ENCODE measurements around the gene DNMT1.
"Not testable (repeated sequence)": the region's sequence is repeated elsewhere in the genome, so short reads cannot be mapped to it uniquely, and the experiment has no call there.

The DNMT1 gene

DNA sequence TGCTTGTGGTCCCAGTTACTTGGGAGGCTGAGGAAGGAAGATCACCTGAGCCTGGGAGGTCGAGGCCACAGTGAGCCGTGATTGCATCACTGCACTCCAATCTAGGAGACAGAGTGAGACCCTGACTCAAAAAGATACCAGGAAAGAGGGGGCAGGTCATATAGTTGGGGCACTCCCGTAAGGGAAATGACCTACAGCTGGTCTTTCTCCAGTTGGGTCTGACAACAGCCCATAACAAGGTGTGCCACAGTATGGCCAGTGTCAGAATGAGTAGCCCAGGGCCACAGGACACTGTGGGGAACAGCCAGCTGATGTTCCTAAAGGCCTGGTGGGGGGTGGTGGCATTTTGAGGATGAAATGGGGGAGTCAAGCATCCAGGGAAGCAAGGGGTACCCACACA, 10.8 kb downstream of the DNMT1 start:
- no peak for DNase-seq (ENCODE audit: low read depth in 2 of 2)

GRCh38 chr19:10182847-10183246, 11.9 kb downstream of the DNMT1 start:
- no peak for DNase-seq (ENCODE audit: low read depth in 2 of 2)

DNA sequence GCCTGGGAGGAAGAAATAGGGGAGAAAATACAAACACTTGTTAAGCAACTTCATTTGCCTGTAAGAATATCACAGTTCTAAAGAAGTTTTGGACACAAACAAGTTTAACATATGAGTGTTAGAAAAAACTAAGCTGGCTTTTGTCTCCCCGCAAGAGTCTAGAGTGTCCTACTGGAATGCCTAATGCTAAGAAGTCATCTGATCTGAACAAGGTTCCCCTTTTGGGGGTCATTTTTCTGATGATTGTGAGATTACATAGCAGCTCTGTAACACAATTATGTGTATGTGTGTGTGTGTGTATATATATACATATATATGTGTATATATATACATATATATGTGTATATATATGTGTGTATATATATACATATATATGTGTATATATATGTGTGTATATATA, 12.7 kb downstream of the DNMT1 start:
- DNase-seq (ENCODE audit: low read depth in 2 of 2), result no peak

- DNase-seq (ENCODE audit: low read depth in 2 of 2), result no peak
Measured at GRCh38 chr19:10180459-10180858, 14.3 kb downstream of the DNMT1 start.

DNA sequence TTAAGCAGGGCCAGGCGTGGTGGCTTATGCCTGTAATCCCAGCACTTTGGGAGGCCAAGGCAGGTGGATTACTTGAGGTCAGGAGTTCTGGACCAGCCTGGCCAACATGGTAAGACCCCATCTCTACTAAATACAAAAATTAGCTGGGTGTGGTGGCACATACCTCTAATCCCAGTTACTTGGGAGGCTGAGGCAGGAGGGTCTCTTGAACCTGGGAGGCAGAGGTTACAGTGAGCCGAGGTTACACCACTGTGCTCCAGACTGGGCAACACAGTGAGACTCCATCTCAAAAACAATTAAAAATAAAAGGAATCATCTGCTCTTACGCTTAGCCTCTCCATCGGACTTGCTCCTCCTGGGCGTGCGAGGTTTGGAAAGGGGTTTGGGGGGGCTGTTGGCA, 14.7 kb downstream of the DNMT1 start:
- DNase-seq (ENCODE audit: low read depth in 2 of 2), result not testable (repeated sequence)

GRCh38 chr19:10173527-10173926, 21.2 kb downstream of the DNMT1 start:
- no peak for DNase-seq (ENCODE audit: low read depth in 2 of 2)

GRCh38 chr19:10168386-10168948, 26.3 kb downstream of the DNMT1 start:
- no peak for DNase-seq (ENCODE audit: low read depth in 2 of 2)

DNA sequence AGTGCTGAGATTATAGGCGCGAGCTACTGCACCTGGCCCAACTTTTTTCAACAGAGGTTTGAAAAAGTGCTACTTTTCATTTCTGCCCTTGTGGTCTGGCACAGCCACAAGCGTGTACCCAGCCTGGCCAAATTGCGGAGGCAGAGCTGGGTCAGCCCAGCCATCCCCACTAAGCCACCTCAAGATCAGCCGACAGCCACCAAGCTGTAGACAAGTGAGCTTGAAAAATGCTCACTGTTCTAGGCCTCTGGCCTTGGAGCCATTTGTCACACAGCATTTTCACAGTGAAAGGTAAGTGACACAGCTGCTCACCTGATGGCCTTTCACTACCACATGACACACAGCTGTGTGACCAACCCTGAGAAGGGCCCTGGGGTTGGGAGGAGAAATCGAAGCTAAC, 27.3 kb downstream of the DNMT1 start:
- no peak for DNase-seq (ENCODE audit: low read depth in 2 of 2)

DNA sequence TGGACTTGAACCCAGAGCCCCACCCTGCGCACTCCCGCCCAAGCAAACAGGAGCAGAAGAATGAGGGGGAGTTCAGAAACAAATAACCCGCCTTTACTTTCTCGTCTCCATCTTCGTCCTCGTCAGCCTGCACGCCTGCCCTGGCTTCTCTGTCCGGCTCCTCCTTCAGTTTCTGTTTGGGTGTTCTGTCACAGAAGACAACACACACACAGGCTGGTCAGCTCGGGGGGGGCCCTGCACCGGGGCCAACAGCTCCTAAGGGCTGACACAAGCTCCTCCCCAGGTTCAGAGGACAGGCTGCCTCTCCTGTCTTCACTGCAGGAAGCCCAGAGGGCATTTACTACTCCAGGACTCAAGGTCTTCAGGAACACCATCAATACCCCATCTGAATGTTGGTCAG, 28.3 kb downstream of the DNMT1 start:
- DNase-seq (ENCODE audit: low read depth in 2 of 2), result not testable (repeated sequence)

GRCh38 chr19:10166046-10166445, 28.7 kb downstream of the DNMT1 start:
- DNase-seq (ENCODE audit: low read depth in 2 of 2), result no peak

- no peak for DNase-seq (ENCODE audit: low read depth in 2 of 2)
Measured at GRCh38 chr19:10163536-10163935, 31.2 kb downstream of the DNMT1 start.

GRCh38 chr19:10159610-10160009, 35.1 kb downstream of the DNMT1 start:
- no peak for DNase-seq (ENCODE audit: low read depth in 2 of 2)

DNA sequence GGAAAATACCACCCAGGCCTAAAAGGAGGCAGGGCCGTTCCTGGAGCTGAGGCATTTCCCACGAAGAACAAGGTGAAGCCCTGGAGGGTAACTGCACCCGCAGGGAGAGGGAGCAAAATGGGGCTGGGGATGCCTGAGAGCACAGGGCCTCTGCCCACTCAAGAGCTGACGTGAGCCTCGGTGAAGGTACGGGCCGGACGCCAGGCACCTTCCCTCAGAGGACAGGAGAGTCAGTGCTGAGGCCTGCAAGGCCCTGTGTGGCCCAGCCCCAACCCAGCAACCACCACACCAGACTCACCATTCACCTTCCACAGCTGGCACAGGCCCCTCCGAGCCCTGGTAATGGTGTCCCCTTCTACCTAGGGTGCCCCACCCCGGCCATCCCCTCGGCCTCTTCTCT, 36.3 kb downstream of the DNMT1 start:
- DNase-seq (ENCODE audit: low read depth in 2 of 2), result no peak

DNA sequence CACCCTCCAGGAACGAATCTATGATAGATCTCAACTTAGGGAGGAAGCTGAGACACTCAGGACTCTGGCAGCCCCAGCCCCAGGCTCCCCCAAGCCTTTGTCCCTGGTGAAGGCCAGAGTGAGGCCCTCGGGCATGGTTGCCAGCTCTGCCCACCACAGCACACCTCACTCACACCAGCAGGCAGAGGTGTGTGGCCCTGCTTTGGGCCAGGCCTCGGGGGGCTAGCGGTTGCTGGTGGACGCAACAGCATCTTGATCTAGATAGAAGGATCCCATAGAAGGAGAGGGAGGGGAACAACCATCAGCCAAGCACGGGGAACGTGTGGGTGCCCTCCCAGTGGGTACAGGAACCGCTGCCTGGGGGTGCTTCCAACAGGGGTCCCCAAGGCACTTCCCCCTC, 36.7 kb downstream of the DNMT1 start:
- no peak for DNase-seq (ENCODE audit: low read depth in 2 of 2)

DNA sequence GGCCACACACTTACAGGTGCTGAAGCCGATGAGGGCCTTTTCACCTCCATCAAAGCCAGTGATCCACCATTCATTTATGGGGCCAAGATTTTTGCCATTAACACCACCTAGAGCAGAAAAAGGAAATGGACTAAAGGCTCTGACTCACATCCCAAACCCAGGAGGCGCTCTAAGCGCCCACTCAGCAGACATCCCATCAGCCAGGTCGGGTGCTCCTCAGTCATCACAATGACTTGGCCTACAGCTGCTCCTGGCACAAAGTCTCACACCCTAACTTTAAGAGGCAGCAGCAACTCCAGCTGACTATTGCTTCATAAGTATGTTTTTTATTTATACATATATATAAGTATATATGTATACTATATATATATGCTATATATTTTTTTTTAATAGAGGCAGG, 38.9 kb downstream of the DNMT1 start:
- DNase-seq (ENCODE audit: low read depth in 2 of 2), result no peak

DNA sequence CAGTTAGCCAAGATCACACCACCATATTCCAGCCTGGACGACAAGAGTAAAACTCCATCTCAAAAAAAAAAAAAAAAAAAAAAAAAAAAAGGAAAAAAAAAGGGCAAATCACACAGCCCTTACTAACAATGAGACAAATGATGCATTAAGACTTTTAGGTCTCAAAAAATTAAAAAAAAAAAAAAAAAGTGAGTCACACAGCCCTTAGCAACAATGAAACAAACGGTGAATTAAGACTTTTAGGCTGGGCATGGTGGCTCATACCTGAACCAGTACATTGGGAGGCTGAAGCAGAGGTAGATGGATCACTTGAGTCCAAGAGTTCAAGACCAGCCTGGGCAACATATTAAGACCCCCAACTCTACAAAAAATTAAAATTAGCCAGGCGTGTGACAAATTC, 42.7 kb downstream of the DNMT1 start:
- DNase-seq (ENCODE audit: low read depth in 2 of 2), result no peak

- DNase-seq (ENCODE audit: low read depth in 2 of 2), result no peak
Measured at GRCh38 chr19:10151521-10151920, 43.2 kb downstream of the DNMT1 start.

- no peak for DNase-seq (ENCODE audit: low read depth in 2 of 2)
Measured at GRCh38 chr19:10149427-10149826, 45.3 kb downstream of the DNMT1 start.

DNA sequence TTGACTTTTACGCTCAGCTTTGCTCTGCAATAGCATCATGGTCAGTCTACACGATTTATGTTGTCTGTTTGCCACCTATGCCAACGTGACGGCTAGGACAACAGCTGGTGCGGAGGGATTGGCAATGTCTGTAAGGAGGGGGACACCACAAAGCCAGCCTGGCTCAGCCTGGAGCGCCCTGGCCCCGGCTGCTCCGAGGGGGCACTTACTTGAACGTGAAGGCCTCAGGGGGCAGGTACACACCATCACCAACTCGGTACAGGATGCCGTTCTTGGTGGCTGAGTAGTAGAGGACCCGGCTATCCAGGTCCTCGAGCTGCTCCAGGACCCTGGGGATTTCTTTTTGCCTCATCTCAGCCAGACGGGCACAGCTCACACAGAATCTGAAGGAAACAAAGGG, 48.6 kb downstream of the DNMT1 start:
- DNase-seq (ENCODE audit: low read depth in 2 of 2), result no peak

DNA sequence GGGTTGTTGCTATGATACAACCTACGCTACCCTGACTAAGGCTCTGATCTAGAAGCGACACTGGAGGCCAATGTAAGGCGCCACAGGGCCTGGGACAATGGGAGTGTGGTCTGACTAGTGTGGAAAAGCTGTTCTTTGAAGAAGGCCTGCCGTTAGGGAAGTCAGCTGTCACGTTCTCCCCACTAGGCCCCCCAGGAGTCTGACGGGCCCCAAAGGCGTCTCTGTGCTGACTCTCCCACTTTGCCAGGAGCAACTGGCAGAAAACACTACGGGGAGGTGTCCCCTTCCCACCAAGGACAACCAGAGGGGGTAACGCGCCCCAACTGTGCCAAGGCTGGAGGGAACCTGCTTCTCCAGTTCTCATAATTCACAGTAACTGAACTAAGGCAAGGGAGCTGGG, 49.7 kb downstream of the DNMT1 start:
- DNase-seq (ENCODE audit: low read depth in 2 of 2), result no peak

DNA sequence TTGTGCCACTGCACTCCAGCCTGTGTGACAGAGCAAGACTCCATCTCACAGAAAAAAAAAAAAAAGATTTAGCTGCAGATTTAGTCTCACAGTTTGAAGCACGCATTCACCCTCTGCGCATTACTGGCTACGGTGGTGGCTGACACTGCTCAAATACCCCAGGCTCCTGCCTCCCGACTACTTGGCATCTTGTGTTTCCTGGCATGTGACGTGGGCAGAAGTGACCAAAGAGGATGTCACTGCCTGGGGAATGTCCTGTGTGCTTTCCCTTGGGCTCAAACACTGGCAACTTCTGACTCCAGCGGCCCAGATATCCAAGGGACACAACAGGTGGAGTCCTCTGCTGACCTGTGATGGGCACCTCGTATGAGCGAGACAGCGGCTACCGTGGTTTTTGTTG, 50.4 kb downstream of the DNMT1 start:
- DNase-seq (ENCODE audit: low read depth in 2 of 2), result no peak

- DNase-seq (ENCODE audit: low read depth in 2 of 2), result no peak
Measured at GRCh38 chr19:10143681-10144080, 51.1 kb downstream of the DNMT1 start.

DNA sequence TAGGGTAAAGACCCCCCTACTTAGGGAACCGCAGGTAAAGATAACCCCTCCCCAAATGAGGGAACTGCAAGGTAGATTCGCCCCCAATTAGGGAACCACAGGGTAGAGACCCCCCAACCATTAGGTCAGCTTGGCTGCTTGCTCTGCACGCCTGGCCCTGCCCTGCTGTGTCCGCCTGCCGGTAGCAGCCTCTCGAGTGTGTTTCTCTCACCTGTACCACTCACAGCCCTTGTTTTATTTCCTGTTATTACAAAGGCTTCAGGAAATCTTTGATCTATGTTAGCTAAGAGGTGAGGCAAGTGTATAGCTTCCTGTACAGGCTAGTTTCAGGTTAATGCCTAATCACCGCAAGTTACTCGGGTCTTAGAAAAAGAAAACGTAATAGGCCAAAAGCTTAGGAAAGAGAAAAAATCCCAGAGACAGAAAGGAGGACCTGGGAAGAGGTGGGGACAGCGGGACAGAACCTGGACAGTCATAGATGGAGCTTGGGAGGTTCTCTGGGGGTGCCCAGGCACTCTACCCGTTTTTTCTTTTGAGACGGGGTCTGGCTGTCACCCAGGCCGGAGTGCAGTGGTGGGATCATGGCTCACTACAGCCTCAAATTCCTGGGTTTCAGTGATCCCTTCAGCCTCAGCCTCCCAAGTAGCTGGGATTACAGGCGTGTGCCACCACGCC, 51.9 kb downstream of the DNMT1 start:
- no peak for DNase-seq (ENCODE audit: low read depth in 2 of 2)

- DNase-seq (ENCODE audit: low read depth in 2 of 2), result no peak
Measured at GRCh38 chr19:10141973-10142372, 52.8 kb downstream of the DNMT1 start.

All from fibroblast of skin of left quadriceps (primary cell).